ENCODE data around the gene DOK7. TPM values are rescaled to one million over a fixed set of nuclear protein-coding genes. Genes with fewer than 3 reads are reported as not detected.

The DOK7 gene
- total RNA-seq, 2 donors from 2014 or later, result not detected

DNA sequence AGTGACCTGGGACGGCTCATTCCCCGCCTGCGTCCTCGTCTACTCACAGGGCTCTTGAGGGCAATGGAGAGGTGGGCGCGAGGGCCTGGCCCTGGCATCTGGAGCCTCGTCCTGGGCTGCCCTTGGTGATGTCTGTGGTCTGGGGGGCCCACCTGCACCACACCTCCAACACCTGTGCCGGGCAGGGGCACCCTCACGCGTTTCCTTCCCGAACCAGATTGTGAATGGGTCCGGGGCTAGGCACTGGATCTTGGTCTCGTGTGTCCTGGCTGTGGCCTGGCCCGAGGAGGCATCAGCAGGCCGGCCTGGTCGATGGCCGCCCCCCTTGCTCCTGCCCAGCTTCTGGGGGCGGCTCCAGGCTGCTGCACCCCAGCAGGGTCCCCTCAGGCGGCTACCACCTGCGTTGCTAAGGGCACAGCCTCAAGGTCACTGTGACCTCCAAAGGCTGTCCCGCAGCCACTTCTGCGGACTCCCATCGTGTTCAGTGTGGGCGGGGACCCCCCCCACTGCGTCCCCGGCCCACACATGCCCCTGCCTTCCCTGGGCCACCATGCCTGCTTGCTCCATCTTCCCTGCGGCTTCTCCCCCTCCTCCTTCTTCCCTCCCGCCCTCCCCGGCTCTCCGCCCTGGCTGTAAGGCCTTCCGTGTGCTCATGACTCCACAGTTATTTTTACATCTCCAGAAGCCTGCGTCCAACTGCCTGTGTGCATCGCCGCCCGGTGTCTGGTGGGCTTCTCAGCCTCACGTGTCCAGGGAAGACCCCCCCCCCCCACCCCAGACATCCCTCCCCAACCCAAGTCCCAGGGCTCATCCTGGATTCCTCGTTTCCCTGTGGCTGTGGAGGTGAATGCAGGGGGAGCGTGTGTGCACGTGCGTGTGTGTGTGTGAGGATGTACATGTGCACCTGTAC lies 3.8 kb downstream of the DOK7 start:
- Mint-ChIP-seq H3K27ac (no peak overlapping the region), H3K27me3 (peaks cover 19% of the 10 kb centered on the region), H3K4me3 (no peak overlapping the region), H3K36me3 (ENCODE audit: low read depth) (peaks cover 2% of the 10 kb centered on the region), H3K4me1 (peaks cover 3% of the 10 kb centered on the region)
- no peak for DNase-seq
- ATAC-seq, result no peak
- H3K9me3 ChIP-seq (ENCODE audit: control insufficient read depth, low read length, poor library complexity, severe bottlenecking), result no peaks in the 10 kb centered on the region

DNA sequence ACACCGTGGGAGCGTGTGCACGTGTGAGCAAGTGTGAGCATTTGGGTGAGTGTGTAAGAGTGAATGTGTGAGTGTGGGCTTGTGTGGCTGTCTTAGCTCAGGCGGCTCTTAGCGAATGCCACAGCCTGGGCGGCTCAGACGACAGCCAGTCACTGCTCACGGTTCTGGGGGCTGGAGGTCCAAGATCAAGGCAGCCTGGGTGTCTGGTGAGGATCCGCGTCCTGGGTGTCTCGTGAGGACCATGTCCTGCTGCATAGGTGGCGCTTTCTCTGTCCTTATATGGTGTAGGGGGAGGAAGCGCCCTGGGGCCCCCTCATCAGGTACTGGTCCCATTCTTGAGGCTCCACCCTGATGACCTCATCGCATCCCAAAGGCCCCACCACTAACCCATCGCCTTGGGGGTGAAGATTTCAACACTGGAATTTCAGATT lies 4.5 kb downstream of the DOK7 start:
- Mint-ChIP-seq H3K27me3 (peaks cover 13% of the 10 kb centered on the region), H3K27ac (no peak overlapping the region), H3K36me3 (ENCODE audit: low read depth) (peaks cover 2% of the 10 kb centered on the region), H3K4me3 (no peak overlapping the region), H3K4me1 (peaks cover 3% of the 10 kb centered on the region)
- DNase-seq, result no peak
- ATAC-seq, result no peak
- H3K9me3 ChIP-seq (ENCODE audit: control insufficient read depth, low read length, poor library complexity, severe bottlenecking), result no peaks in the 10 kb centered on the region

DNA sequence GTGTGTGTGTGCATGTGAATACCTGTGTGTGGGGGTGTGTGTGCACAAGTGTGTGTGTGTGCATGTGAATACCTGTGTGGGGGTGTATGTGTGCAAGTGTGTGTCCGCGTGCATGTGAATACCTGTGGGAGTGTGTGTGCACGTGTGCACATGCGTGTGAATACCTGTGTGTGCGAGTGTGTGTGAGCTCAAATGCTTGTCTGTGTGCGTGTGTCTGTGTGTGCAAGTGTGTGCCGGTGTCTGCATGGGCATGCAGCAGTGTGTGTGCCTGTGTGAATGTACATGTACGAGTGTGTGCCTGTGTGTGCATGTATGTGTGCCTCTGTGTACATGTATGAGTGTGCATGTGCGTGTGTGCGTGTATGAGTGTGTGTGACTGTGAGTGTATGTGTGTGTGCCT lies 5.0 kb downstream of the DOK7 start:
- DNase-seq (no peak), ATAC-seq (no peak)
- H3K27me3 Mint-ChIP-seq, result peaks cover 11% of the 10 kb centered on the region
- no peaks in the 10 kb centered on the region for H3K9me3 ChIP-seq (ENCODE audit: control insufficient read depth, low read length, poor library complexity, severe bottlenecking)
- H3K36me3 Mint-ChIP-seq (ENCODE audit: low read depth), result peaks cover 2% of the 10 kb centered on the region
- no peak overlapping the region for H3K27ac Mint-ChIP-seq
- peaks cover 3% of the 10 kb centered on the region for H3K4me1 Mint-ChIP-seq
- H3K4me3 Mint-ChIP-seq, result no peak overlapping the region

DNA sequence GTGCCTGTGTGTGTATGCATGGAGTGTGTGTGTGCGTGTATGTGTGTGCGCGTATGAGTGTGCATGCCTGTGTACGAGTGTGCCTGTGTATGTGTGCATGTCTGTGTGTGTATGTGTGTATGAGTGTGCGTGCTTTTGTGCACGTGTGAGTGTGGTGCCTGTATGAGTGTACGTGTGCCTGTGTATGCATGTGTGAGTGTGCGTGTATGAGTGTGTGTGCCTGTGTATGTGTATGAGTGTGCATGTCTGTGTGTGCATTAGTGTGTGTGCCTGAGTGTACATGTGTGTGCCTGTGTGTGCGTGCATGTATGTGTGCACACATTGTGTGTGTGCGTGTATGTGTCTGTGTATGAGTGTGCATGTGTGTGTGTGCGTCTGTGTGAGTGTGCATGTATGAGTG lies 5.7 kb downstream of the DOK7 start:
- no peak overlapping the region for H3K4me3 Mint-ChIP-seq
- ATAC-seq (no peak), DNase-seq (no peak)
- H3K36me3 Mint-ChIP-seq (ENCODE audit: low read depth), result peaks cover 2% of the 10 kb centered on the region
- peaks cover 11% of the 10 kb centered on the region for H3K27me3 Mint-ChIP-seq
- H3K27ac Mint-ChIP-seq, result no peak overlapping the region
- H3K4me1 Mint-ChIP-seq, result peaks cover 3% of the 10 kb centered on the region
- no peaks in the 10 kb centered on the region for H3K9me3 ChIP-seq (ENCODE audit: control insufficient read depth, low read length, poor library complexity, severe bottlenecking)

DNA sequence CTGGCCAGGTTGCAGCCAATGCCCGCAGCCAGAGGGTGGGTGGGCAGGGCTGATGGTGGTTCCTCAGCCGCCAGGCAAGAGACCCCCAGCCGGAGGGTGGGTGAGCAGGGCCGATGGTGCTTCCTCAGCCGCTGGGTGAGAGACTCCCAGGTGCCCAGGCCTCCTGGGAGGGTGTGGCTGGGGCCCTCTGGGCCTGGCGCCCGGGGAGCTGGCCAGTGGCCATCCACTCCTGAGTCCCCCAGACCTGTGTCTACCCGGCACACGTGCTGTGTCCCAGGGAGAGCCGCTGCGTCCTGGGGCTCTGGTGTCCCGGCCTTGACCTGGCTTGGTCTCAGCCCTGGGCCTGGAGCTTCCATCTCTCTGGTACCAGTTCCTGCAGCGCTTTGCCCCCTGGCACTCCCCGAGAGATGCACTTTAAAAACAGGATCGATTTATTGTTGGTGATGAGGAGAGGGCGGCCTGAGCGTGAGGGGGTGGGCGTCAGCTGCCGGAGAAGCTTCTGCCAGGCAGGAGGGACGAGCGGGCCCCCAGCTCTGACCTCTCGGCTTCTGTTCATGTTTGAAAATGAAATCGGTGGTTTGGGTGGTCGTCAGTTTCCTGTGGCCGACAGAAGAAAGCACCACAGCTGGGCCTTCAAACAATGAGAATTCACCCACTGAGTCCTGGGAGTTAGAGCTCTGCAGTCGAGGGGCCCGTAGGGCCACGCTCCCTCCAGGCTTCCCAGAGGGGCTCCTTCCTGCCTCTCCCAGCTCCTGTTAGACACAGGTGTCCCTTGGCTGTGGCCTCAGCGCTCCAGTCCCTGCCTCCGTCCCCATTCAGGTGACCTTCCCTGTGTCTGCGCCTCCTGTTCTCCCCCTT lies 6.5 kb downstream of the DOK7 start:
- DNase-seq (no peak), ATAC-seq (no peak)
- Mint-ChIP-seq H3K27ac (no peak overlapping the region), H3K4me1 (peaks cover 3% of the 10 kb centered on the region), H3K4me3 (no peak overlapping the region), H3K36me3 (ENCODE audit: low read depth) (peaks cover 2% of the 10 kb centered on the region), H3K27me3 (peaks cover 9% of the 10 kb centered on the region)
- no peaks in the 10 kb centered on the region for H3K9me3 ChIP-seq (ENCODE audit: control insufficient read depth, low read length, poor library complexity, severe bottlenecking)

DNA sequence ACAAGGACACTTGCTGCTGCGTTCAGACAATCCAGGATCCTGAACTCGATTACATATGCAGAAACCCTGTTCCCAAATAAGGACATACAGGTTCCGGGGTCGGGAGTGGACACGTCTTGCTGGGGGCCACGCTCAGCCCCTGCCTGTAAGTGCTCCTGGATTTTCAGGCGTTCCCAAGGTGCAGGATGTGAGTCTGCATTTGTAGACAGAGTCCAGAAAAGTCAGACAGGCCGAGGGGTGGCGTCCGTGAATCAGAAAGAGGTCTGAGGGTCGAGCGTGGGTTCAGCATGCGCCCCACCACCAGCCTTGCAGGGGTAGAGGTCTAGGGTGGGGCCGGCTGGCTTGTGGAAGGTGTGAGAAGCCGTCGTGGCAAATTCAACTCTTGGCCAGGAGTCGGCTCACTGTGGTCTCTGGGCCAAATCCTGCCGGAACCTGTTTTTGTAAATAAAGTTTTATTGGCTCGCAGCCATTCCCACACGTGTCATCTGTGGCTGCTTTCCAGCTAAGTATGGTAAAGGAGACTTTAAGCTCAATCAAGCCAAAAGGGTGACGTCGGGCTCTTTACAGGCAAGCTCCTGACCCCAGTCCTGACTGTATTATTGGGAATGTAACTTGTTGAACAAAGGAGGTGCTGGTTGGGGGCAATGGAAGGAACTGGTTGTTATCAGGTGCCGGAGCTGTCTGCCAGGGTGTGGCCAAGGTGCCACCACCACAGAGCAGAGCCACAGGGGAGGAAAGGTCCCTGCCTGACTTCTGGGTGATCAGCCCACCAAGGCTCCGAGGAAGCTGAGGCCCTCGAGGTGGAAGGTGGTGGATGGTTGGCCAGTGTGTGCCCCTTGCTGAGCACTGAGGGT lies 7.4 kb downstream of the DOK7 start:
- no peak overlapping the region for H3K4me3 Mint-ChIP-seq
- H3K9me3 ChIP-seq (ENCODE audit: control insufficient read depth, low read length, poor library complexity, severe bottlenecking), result no peaks in the 10 kb centered on the region
- H3K27me3 Mint-ChIP-seq, result peaks cover under 1% of the 10 kb centered on the region
- H3K27ac Mint-ChIP-seq, result no peak overlapping the region
- no peak for DNase-seq
- no peaks in the 10 kb centered on the region for H3K36me3 Mint-ChIP-seq (ENCODE audit: low read depth)
- H3K4me1 Mint-ChIP-seq, result peaks cover 3% of the 10 kb centered on the region
- no peak for ATAC-seq

DNA sequence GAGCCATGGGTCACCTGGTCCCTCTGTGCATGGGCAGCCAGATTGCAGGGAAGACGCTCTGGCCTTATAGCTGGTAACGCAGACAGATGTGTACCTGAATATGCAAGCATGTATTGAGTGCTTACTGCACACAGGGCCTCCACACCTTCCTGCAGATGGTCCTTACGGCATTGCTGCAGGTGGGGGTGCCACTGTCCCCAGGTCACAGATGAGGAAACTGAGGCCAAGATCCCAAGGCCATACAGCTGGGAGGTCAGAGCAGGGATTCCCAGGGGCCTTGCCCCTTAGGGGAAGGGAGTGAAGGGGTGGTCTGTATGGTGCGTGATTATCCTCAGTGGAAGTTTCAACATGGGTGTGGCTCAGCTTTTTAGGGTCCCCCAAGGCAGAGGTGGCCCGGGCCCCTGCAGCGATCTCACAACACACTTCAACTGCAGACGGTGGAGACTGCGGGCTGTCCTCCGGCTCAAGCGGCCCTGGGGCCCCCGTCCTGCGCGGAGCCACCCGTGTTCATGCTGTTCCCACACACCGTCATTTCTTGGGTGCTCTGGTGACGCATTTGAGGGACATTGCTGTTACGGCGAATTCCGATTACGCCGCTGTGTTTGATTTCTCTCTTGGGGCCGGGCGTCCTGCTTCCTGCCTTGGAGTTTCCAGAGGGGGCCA lies 8.1 kb downstream of the DOK7 start:
- ATAC-seq, result no peak
- Mint-ChIP-seq H3K27ac (no peak overlapping the region), H3K27me3 (no peaks in the 10 kb centered on the region), H3K36me3 (ENCODE audit: low read depth) (no peaks in the 10 kb centered on the region), H3K4me3 (no peak overlapping the region), H3K4me1 (peaks cover 3% of the 10 kb centered on the region)
- no peak for DNase-seq
- H3K9me3 ChIP-seq (ENCODE audit: control insufficient read depth, low read length, poor library complexity, severe bottlenecking), result no peaks in the 10 kb centered on the region

DNA sequence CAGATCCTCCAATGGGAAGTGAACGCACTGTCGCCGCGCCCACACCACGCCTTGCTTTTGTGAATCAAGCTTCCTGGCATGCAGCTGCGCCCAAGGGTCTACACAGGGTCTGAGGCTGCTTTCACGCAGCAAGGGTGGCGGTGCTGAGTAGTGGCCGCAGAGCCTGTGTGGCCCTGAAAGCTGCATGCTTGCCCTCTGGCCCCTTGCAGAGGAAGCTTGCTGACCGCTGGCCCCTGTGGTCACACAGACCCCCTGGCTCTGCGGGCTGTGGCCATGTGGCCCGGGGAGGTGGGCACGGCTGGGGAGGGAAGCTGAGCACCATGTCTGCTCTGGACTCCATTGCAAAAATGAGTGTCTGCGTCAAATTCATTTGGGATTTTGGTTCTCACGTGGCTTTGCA lies 8.8 kb downstream of the DOK7 start:
- no peaks in the 10 kb centered on the region for H3K9me3 ChIP-seq (ENCODE audit: control insufficient read depth, low read length, poor library complexity, severe bottlenecking)
- Mint-ChIP-seq H3K27ac (no peak overlapping the region), H3K4me1 (peaks cover 3% of the 10 kb centered on the region), H3K36me3 (ENCODE audit: low read depth) (no peaks in the 10 kb centered on the region), H3K27me3 (no peaks in the 10 kb centered on the region), H3K4me3 (no peak overlapping the region)
- ATAC-seq, result no peak
- DNase-seq, result no peak

DNA sequence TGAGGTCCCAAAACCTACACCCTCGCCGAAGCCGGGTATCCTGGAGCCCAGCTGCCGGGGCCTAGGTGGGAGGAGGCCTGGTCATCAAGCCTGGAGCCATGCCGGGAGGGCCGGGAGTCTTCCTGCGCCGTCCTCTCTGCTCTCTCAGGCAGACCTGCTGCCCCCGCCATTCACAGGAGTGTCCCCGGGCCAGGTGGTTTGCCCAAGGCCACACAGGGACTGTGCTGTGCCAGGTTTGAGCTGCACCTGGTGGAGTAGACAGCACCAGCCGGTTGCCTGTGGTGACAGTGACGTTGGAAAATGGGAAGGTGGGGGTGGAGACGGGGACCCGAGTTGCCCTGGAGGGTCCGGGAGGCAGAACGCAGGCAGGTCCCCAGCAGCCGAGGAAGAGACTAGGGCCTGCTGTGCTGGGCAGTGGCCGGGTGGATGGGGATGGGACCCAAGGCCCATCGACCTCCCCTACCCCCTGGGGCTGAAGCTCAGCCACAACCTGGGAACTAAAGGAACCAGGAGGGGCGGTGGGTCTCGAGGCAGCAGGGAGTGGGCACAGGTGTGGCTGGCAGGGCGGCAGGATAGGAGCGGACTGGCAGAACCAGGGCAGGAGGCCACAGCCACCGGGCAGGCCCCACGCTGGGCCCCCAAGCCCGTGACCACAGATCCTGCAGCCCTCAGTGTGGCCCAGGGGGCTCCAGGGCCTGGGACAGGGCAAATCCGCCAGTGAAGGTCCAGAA lies 9.5 kb downstream of the DOK7 start:
- no peak for ATAC-seq
- H3K27me3 Mint-ChIP-seq, result no peaks in the 10 kb centered on the region
- no peak for DNase-seq
- H3K4me3 Mint-ChIP-seq, result no peak overlapping the region
- H3K36me3 Mint-ChIP-seq (ENCODE audit: low read depth), result no peaks in the 10 kb centered on the region
- no peak overlapping the region for H3K27ac Mint-ChIP-seq
- H3K9me3 ChIP-seq (ENCODE audit: control insufficient read depth, low read length, poor library complexity, severe bottlenecking), result no peaks in the 10 kb centered on the region
- peaks cover 3% of the 10 kb centered on the region for H3K4me1 Mint-ChIP-seq

DNA sequence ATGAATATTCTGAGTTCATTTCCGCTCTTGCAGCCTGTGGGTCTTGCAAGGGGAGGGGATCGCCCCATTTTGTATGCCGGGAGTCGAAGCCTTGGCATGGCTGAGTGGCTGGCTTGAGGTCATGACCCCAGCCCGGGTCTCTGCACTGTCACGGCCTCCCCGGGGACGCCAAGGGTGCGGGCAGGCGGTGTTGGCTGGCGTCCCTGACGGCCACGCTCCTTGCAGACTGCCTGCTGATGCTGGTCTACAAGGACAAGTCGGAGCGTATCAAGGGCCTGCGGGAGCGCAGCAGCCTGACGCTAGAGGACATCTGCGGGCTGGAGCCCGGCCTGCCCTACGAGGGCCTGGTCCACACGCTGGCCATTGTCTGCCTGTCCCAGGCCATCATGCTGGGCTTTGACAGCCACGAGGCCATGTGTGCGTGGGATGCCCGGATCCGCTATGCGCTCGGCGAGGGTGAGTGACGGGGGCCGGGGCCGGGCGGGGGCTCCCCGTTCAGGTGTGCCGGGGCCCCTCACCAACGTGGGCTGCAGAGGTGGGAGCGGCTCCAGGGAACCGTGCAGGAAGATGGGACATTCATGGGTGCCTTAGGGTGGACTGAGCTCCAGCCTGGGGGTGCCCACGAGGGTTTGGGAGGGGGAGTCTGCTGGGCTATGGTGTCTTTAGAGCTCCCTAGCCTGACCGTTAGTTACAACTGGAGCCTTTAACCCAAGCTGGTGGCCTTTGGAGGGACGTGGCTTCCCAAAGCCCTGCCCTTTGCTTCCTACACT lies 10.3 kb downstream of the DOK7 start:
- Mint-ChIP-seq H3K4me1 (peaks cover 3% of the 10 kb centered on the region), H3K27me3 (no peaks in the 10 kb centered on the region), H3K4me3 (no peak overlapping the region), H3K27ac (no peak overlapping the region), H3K36me3 (ENCODE audit: low read depth) (no peaks in the 10 kb centered on the region)
- no peaks in the 10 kb centered on the region for H3K9me3 ChIP-seq (ENCODE audit: control insufficient read depth, low read length, poor library complexity, severe bottlenecking)
- DNase-seq (no peak), ATAC-seq (no peak)

DNA sequence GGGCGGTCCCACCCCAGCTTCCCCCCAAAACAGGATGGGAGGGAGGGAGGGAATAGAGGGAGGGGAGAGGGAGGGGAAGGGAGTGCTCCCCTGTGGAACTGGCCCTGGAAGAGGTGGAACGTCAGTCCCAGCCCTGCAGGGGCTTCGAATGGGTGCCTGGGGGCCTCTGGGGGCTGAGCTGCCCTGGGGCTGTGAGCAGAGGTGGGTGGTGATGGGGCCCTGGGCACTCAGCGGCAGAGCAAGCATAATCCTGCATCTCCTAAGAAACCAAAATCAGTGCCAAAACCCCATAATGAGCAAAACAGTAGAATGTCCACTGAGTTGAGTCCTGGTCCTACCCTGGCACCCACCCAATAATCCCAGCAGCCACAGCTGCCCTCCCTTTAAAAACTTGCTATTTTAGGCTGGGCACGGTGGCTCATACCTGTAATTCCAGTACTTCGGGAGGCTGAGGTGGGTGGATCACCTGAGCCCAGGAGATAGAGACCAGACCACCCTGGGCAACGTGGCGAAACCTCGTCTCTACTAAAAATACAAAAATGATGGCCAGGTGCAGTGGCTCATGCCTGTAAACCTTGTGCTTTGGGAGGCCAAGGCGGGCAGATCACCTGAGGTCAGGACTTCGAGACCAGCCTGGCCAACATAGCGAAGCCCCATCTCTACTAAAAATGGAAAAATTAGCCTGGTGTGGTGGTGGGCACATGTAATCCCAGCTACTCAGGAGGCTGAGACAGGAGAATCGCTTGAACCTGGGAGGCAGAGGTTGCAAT lies 11.1 kb downstream of the DOK7 start:
- peaks cover 3% of the 10 kb centered on the region for H3K4me1 Mint-ChIP-seq
- no peak overlapping the region for H3K4me3 Mint-ChIP-seq
- no peak overlapping the region for H3K27ac Mint-ChIP-seq
- H3K36me3 Mint-ChIP-seq (ENCODE audit: low read depth), result no peaks in the 10 kb centered on the region
- DNase-seq, result no peak
- no peak for ATAC-seq
- no peaks in the 10 kb centered on the region for H3K27me3 Mint-ChIP-seq
- H3K9me3 ChIP-seq (ENCODE audit: control insufficient read depth, low read length, poor library complexity, severe bottlenecking), result no peaks in the 10 kb centered on the region

All from T-helper 17 cell (primary cell).